HFF-Myc (cell line): ENCODE data around the gene KRT33B.
"Not testable (repeated sequence)": the region's sequence is repeated elsewhere in the genome, so short reads cannot be mapped to it uniquely, and the experiment has no call there.

Experiments
- DNase-seq: peaks from one replicate; pipeline ENCODE4 v3.0.0-alpha.2; 2011; ENCODE audit warnings: low read depth; ENCODE audit errors: extremely low read depth
- H3K4me3 ChIP-seq: replicated peaks from 2 replicates; pipeline ENCODE4 v1.5.1; 2011; ENCODE audit warnings: low read depth, mild to moderate bottlenecking, control low read depth, low read length
- TF ChIP-seq, protein P1 (sequence below): IDR thresholded peaks from 2 replicates; pipeline ENCODE4 v1.5.1; 2012; ENCODE audit warnings: mild to moderate bottlenecking, low read depth, low read length, control low read depth; ENCODE audit errors: missing control alignments

The KRT33B gene

DNA sequence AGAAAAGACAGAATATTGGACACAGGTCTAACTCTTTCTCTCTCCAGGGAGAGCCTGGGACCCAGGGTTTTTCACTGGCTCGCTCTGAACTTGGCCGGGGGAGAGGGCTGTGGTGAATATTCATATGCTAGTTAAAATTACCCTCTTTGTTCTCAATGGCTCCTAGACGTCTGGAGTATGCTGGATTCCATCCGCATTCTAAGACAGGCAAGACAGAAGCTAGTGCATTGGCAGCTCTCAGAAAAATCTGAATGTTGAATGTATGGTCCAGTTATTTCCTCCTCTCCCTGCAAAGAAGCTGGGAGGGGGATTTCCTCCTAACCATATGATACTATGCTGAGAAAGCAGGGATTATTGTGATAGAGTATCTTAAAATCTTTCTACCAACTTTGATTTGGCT lies 18.1 kb upstream of the KRT33B start:
- DNase-seq, result no peak
- no peak overlapping the region for H3K4me3 ChIP-seq
- TF ChIP-seq, protein P1, sequence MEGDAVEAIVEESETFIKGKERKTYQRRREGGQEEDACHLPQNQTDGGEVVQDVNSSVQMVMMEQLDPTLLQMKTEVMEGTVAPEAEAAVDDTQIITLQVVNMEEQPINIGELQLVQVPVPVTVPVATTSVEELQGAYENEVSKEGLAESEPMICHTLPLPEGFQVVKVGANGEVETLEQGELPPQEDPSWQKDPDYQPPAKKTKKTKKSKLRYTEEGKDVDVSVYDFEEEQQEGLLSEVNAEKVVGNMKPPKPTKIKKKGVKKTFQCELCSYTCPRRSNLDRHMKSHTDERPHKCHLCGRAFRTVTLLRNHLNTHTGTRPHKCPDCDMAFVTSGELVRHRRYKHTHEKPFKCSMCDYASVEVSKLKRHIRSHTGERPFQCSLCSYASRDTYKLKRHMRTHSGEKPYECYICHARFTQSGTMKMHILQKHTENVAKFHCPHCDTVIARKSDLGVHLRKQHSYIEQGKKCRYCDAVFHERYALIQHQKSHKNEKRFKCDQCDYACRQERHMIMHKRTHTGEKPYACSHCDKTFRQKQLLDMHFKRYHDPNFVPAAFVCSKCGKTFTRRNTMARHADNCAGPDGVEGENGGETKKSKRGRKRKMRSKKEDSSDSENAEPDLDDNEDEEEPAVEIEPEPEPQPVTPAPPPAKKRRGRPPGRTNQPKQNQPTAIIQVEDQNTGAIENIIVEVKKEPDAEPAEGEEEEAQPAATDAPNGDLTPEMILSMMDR, result no peak

DNA sequence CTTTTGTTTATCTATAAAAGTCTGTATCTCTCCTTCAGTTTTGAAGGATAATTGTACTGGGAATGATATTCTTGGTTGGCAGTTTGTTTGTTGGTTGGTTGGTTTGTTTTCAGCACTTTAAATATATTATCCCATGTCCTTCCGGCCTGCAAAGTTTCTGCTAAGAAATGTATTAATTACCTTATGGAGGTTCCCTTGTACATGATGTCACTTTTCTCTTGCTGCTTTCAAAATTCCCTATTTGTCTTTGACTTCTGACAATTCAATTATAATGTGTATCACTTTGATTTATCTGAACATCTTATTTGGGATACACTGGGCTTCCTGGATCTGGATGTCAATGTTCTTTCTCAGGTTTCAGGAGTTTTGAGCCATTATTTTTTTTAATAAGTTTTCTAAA lies 16.6 kb upstream of the KRT33B start:
- DNase-seq, result no peak
- TF ChIP-seq, protein P1, result no peak
- no peak overlapping the region for H3K4me3 ChIP-seq

DNA sequence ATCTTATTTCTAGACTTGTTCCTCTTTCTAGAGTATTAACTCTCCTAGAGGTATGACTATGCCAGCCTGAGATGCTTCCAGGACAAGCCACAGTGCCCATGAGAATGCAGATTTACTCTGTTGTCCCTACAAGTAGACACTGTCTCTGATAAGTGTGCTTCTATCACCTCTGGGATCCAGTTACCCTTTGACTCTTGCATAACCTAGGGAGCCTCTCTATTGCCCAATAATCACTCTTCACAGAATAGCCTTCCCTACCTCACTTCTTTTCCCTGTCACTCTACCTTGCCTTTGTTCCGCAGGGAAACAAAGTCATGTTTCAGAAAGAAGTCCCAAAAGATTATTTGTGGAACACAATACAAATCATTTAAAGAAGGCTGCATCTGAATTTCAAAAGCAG lies 14.1 kb upstream of the KRT33B start:
- H3K4me3 ChIP-seq, result no peak overlapping the region
- no peak for DNase-seq
- TF ChIP-seq, protein P1, result no peak

DNA sequence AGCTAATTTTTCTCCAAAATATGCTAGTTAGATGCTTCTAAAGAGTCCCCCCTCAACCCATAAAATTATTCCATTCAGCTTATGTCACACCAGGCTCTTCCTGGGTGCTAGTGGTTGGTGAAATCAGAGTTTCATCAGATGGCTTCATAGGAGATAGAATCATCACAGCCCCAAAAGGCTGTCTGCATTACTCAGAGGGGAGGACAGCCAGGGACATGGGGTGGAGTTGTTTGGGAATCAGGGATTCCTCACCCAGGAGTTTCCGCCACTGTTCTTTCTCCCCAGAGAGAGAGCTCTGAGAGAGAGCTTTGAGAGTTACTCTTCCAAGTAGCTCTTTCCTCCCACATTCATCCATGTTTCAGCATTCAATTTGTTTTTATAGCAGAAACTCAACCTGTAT lies 12.8 kb upstream of the KRT33B start:
- DNase-seq, result no peak
- no peak overlapping the region for H3K4me3 ChIP-seq

DNA sequence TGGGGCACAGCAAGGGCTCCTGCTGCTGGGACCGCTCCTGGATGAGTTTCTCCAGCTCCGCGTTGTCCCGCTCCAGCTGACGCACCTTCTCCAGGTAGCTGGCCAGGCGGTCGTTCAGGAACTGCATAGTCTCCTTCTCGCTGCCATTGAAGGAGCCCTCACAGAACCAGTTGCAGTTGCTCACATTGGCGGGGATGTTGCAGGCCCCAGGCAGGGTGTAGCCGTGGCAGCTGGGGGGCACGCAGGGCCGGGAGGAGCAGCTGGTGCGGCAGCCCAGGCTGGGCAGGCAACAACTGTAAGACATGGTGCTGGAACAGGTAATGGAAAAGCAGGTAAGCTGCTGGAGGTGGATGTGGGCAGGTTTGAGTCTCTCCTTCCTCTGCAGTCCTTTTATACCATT lies 12.3 kb upstream of the KRT33B start, which contains the start of gene KRT34:
Gene KRT34 (minus strand): TSS at position 364 of the 400 bp plus-strand sequence. CDS start 60 bp downstream, at position 304.
- not testable (repeated sequence) for DNase-seq, H3K4me3 ChIP-seq

More for the DNA sequence above, 12.8 kb upstream of the KRT33B start:
- TF ChIP-seq, protein P1, result no peak

DNA sequence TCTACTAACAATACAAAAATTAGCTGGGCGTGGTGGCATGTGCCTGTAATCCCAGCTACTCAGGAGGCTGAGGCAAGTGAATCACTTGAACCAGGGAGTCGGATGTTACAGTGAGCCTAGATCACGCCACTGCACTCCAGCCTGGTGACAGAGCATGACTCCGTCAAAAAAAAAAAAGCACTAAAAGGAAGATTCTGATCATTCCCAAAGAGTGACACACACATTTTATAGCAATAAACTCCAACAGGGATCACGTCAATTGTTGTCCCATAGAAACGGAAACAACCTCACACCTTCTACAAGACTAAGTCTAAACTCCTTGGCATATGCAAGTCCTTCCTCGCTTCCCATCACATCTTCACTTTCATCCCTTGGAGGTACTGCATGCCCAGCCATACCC lies 10.5 kb upstream of the KRT33B start:
- peak; percentile 54 for DNase-seq
- H3K4me3 ChIP-seq, result not testable (repeated sequence)

DNA sequence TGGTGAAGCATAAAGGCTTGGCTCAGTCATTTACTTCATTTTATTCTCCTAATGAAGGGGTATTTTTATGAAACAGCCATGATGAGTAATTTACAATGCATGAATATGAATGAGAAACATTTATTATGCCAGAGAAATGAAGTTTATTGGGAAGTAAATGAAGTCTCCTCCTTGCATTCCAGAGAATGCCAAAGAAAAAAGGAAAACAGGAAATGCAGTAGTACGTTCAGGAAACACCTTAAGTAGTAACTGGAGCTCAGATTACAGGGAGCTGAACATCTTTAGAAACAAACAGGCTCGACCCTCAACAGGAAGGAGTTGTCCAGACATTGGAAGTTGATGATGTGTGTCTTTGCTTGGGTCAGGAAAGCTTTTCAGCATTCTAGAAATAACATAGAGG lies 7.9 kb upstream of the KRT33B start:
- no peak overlapping the region for H3K4me3 ChIP-seq
- no peak for DNase-seq
- TF ChIP-seq, protein P1, result no peak

DNA sequence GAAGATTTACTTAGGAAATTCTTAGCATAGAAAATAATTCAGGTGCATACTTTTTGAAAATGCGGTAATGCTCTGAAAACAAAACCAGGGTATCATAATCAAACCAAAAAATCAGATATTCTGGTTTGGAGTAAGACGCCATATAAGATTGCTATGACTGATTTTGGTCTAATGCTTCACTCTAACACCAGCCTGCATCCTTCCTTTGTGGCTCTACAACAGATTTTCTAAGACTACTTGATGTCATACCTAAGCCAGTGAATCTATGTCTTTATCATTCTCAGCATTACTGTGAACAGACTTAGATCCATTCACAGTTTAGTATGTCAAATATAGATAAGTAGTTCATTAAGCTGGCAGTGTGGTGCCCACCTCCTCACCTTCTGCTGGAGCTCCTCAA lies 590 bp downstream of the KRT33B start:
- TF ChIP-seq, protein P1, result no peak
- no peak for DNase-seq
- no peak overlapping the region for H3K4me3 ChIP-seq
